Ramos (cell line): Measurements from ENCODE around the gene EFNB2.

Experiments used
- in situ Hi-C: fragments of 300-500 bp; cut with MboI; formaldehyde crosslinking; loops from one replicate; pipeline ENCODE4 v1.14.3; 2022; ENCODE audit warnings: low sequenced_read_pairs; ENCODE audit not compliant: unreplicated experiment

EFNB2 gene

DNA sequence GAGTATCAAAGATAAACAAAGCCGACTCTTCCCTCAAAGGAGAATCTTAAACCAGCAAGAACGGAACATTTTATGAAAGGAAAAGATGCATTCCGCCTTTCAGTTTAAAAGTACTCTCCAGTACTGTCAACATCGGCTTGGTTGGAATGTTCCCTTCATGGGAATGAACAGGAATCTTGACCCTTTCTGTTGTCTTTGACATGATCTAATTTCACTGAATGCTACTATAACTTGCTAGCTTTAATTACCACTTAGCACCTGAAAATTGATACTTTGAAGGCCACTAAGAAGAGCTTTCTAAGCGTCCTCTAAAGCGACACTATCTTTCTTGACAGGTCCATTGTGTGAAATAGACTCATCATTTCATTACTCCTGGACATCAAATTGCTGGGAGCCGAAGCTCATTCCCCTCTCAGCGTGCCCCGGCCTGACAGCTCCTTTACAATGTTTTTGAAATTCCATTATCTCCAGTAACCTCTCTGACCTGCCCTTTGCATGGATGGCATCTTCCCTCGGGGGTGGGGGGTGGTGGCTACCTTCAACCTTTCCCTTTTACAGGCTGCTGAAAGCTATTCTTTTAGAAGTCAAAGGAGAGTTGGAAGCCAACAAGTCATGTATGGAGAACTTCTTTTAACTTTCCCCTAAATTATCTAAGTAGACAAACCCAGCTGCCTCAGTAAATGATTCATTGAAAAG lies 67.9 kb downstream of the EFNB2 start:
- in situ Hi-C loops: no loop called here

DNA sequence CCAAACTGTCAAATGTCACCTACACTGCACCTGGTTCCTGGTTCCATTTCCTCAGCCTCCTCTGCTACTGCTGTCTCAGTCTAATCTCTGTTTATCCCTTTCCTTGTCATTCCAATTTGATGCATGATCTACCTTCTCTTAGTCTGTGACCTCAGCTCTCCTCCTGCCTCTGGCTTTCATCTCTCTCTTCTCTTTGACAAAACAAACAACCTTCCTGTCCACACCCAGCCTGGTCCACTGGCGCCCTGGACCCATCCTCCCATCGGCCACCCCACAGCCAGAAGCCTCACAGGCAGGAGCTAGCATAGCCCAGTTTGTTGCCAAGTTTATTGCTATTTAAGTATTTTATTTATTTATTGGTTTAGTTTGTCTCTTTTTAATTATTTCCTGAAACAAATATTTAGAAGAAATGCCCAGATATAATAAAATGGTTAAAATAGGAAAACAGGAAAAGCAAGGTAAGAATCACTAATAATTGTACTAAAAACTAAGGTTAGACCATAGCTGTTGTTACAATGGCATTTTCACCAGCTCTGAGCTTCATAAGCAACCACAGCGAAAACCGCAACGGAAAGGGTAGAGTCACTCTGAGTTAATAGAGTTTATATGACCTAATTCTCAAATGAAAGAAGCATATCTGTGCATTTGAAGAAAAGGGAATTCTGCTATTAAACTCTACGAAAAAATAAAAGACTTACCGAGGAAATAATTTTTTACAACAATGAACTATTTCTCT lies 68.6 kb downstream of the EFNB2 start:
- in situ Hi-C loops: no loop called here

DNA sequence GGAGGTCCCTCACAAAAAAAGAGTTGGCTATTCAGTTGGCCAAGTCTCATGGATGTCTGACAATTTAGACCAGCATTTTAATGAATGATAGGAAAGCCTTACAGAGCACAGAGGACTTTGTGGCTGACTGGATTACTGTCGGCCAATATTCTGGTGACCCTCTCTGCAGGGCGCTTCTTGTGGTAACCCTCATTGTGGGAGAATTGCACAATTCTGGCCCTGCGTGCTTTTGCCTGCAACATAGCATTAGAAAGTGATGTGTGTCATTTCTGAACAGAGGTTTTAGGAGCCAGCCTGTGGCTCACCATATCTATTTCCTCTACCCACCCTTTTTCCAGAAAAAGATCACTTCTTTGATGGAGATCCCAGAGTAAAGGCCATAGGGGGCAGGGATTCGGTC lies 71.4 kb downstream of the EFNB2 start:
- in situ Hi-C loops: no loop called here

DNA sequence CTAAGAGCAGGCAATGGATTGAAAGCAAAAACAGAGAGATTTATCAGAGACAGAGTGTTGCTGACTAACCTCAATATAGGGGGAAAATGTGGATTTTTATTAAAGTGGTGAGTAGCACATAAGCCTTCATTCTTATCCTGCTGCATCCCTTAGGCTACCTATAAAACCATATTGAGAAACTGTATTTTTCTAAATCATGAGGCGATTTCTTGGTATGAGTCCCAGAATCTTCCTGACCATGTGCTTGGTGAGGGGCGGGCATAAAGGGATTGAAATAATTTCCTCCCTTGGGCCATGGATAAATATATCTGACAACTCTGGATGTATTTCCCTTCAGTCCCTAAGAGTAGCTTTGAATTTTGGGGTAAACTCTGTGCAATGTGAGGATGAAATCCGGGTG lies 72.8 kb downstream of the EFNB2 start:
- in situ Hi-C loops: no loop called here

DNA sequence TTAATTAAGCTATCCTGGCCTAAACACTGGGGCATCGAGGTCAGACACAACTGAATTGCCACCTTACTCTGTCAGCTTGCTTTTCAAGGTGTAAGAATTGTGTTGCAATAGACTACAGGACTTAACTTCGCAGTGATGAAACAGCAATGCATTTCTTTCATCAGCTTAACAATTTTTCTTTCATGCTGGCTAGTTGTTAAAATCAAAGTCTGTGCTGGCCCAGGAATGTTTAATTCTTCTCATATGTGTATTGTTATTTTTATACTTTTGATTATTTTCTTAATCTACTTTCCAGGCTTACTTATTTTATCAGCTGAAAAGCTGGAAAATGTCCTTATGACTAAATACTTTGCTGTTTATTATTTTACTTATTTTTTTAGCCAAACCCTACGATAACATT lies 79.7 kb downstream of the EFNB2 start:
- in situ Hi-C loops: no loop called here

DNA sequence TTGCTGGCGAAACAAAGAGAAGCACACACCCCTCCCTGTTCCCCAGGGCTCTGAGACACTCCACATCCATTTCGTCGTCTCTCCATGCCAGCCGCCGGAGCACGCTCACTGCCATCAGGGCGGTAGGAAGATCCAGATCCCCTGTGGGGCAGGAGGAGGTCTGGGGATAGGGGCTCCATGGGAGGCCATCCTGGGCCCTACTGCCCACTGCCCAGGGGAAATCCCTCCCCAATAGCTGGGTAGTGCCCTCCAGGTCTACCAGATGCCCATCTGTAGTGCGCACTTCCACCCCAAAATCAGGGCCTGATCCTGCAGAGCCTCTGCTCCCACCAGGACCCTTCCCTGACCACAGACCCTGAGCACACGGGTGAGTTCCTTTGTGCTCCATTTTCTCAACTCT lies 80.3 kb downstream of the EFNB2 start:
- in situ Hi-C loops: no loop called here

DNA sequence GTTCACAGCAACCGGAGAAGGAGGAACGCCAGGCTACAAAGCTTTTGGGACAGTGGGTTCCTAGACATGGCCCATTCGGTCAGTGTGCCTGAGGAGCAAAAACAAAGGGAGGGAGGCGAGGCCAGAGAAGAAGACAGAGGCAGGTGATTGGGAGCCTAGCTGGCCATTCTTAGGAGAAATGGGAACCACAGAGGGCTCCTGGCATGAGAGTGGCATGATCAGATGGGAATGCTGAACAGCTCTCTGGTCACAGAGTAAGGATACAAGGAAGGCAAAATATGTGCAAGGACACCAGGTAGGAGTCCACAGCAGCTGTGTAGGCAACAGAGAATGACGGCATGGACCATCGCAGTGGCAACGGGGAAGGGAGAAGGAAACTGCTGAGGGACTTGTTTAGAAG lies 82.4 kb downstream of the EFNB2 start:
- in situ Hi-C loops: no loop called here

DNA sequence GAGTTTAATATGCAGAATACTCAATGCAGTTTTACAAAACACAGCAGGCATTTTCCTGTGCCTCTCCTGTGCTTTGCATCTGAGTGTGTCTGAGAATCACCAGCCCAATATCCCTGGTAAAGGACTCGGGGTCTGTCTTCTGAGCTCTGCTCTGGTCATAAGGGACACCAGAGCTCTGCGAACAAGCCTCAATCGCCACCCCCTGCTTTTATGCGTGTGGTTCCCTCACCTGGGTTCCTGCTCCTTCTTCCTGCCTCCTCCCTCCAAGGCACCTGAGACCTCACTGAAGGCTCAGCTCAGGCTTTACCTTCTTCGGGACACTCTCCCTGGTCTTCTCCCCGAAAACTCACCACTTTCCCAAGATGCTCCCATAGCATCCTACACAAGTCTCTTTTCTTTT lies 84.5 kb downstream of the EFNB2 start:
- in situ Hi-C loops: no loop called here

DNA sequence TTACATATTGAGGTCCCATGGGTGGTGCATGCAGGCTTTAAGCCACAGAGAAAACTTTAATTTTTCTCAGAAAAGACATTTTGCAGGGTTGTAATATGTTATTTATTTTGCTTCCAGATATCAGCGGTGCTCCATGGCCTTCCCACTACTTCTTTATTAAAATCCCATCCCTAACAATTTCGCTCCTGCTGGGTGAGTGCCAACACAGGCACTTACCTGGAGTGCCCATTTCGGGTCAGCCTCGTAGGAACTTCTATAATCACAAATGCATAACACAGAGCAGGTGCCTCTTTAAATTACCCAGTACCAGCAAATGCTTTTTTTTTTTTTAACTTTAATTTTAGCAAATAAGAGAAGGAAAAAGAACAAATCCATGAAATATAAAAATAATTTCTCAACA lies 86.4 kb downstream of the EFNB2 start:
- in situ Hi-C loops: no loop called here

DNA sequence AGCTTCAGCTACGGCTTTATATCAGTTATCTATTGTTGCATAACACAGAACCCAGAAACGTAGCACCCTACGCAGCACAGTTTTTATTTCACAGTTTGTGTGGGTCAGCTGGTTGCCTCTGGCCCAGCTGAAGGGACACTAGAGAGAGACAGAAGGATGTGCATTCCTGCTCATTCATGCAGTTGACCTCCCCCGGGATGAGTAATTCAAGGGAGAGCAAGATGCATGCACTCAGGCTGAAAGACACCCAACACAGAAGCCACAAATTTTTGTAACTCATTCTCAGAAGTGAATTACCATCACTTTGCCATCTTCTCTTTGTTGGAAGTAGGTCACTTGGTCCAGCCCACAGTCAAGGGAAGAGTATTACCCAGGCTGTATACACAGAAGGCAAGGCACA lies 89.5 kb downstream of the EFNB2 start:
- in situ Hi-C loops: no loop called here

DNA sequence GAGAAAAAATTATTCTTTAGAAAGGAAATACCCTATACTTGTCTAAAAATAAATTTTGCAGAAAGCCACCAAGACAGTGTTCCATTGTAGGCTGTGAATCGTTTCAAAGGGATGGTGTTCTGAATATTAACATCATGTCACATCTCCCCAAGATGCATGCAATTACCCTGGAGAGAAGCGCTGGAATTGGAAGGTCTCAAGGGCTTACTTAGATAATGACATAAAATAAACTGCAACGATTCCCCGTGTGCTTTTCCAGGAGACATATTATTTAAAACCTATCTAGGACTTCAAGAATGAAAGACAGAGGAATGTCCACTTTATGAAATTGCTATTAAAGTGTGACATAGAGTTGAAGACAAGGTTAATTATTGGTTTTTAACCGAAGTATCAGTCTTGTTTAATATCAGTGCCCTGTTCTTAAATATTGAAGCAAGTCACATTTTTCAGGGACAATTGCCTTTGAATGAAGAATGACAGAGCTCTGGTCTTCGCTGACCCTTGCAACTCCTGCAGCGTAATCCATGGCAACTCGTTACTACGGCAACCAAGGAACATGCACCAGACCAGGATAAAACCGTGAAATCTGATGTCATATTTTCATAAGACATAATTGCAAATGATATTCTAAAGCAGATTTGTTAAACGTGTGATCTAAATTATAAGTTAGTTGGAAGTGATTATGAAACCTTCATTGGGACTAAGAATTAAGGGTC lies 91.7 kb downstream of the EFNB2 start:
- in situ Hi-C loops: no loop called here

DNA sequence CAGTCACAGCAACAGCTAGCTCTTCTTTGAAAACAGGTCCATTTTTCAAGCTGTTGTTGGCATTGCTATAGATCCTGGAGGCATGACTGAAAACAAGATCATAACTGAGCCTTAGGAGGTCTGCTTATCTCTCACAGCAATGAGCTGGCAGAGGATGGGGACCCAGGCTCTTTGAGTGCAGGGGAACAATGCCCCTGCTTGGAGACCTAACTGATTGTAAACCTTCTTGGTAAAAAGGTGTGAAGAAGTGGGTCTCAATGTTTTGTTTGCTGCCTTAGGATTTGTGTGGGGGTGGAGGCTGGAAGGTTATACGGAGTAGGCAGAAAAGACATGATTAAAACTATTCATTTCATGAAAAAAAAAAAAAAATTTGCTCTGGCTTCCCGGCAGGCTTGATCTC lies 94.6 kb downstream of the EFNB2 start:
- in situ Hi-C loops: no loop called here
